NCI-H1436 (cell line): ENCODE results near the gene FAXDC2.
"Not testable (repeated sequence)": the region's sequence is repeated elsewhere in the genome, so short reads cannot be mapped to it uniquely, and the experiment has no call there.

Source experiments
- DNase-seq: peaks from one replicate; lab custom pipeline; 2025; lab: John Stamatoyannopoulos, UW

FAXDC2 gene

GRCh38 chr5:154861946-154862345 lies 11.5 kb upstream of the FAXDC2 start:
- no peak for DNase-seq

GRCh38 chr5:154860765-154861164 lies 10.4 kb upstream of the FAXDC2 start:
- no peak for DNase-seq

- DNase-seq = no peak
Observed at GRCh38 chr5:154860123-154860522, 9.7 kb upstream of the FAXDC2 start.

- DNase-seq = no peak
Observed at GRCh38 chr5:154858972-154859871, 8.8 kb upstream of the FAXDC2 start.

- DNase-seq = peak; percentile 97
Observed at GRCh38 chr5:154858297-154858971, 8.0 kb upstream of the FAXDC2 start, which contains the start of gene CNOT8. Gene CNOT8 (plus strand): TSS chr5:154858627. CDS start chr5:154863279, 4,652 bp downstream.

- peak; percentile 97 for DNase-seq
Observed at GRCh38 chr5:154857530-154858296, 7.3 kb upstream of the FAXDC2 start.

GRCh38 chr5:154851351-154851750 lies 948 bp upstream of the FAXDC2 start:
- no peak for DNase-seq

GRCh38 chr5:154849791-154850201 lies 607 bp downstream of the FAXDC2 start:
- DNase-seq = no peak

- no peak for DNase-seq
Observed at GRCh38 chr5:154849264-154849785, 1.1 kb downstream of the FAXDC2 start.

- DNase-seq = no peak
Observed at GRCh38 chr5:154844809-154845208, 5.6 kb downstream of the FAXDC2 start.

- DNase-seq = no peak
Observed at GRCh38 chr5:154842689-154843530, 7.5 kb downstream of the FAXDC2 start.

- DNase-seq = no peak
Observed at GRCh38 chr5:154841273-154841661, 9.1 kb downstream of the FAXDC2 start.

- no peak for DNase-seq
Observed at GRCh38 chr5:154840435-154841272, 9.7 kb downstream of the FAXDC2 start.

GRCh38 chr5:154837009-154837901 lies 13.1 kb downstream of the FAXDC2 start:
- DNase-seq = no peak

- DNase-seq = no peak
Observed at GRCh38 chr5:154836225-154836624, 14.2 kb downstream of the FAXDC2 start.

- not testable (repeated sequence) for DNase-seq
Observed at GRCh38 chr5:154835701-154836052, 14.7 kb downstream of the FAXDC2 start.

- DNase-seq = no peak
Observed at GRCh38 chr5:154834053-154834452, 16.4 kb downstream of the FAXDC2 start.

GRCh38 chr5:154832804-154833203 lies 17.6 kb downstream of the FAXDC2 start:
- not testable (repeated sequence) for DNase-seq

GRCh38 chr5:154831451-154831850 lies 19.0 kb downstream of the FAXDC2 start:
- no peak for DNase-seq
